Uterus (tissue), 4 donors: Measurements from ENCODE around the gene HLTF. TPM values are rescaled to one million over a fixed set of nuclear protein-coding genes. Genes with fewer than 3 reads are reported as not detected.

ENCODE experiments used
- DNase-seq, 2 donors: peaks; one replicate each; pipeline ENCODE4 v3.0.0-alpha.2; 2019 to 2020
- H3K27ac ChIP-seq, 2 donors: fragments of 200-600 bp; sonication (generic); 1 replicate in 1 of 2; 2 replicates in 1 of 2; pipeline ENCODE4 v1.5.1; 2016 to 2018
- H3K27me3 ChIP-seq, 2 donors: fragments of 200-600 bp; sonication (generic); one replicate each; pipeline ENCODE4 v1.5.1; 2018 to 2019; ENCODE audit warnings: control low read depth in 1 of 2
- H3K36me3 ChIP-seq, 2 donors: fragments of 200-600 bp; sonication (generic); one replicate each; pipeline ENCODE4 v1.5.1; 2019; ENCODE audit warnings: control low read depth in 1 of 2
- H3K4me1 ChIP-seq, 2 donors: fragments of 200-600 bp; sonication (generic); one replicate each; pipeline ENCODE4 v1.5.1; 2018 to 2019; ENCODE audit warnings: control low read depth in 1 of 2
- H3K4me3 ChIP-seq, 2 donors: fragments of 200-600 bp; sonication (generic); 1 replicate in 1 of 2; 2 replicates in 1 of 2; pipeline ENCODE4 v1.5.1; 2018 to 2019; ENCODE audit warnings: mild to moderate bottlenecking in 1 of 2
- H3K9me3 ChIP-seq, 2 donors: fragments of 200-600 bp; sonication (generic); one replicate each; pipeline ENCODE4 v1.5.1; 2019; ENCODE audit warnings: control low read depth in 1 of 2
- POLR2A ChIP-seq, 2 donors: fragments of 450-650 bp; IDR thresholded peaks; one replicate each; pipeline ENCODE4 v1.6.1; 2016; ENCODE audit warnings: antibody characterized with exemption in 2 of 2, mild to moderate bottlenecking in 1 of 2, moderate library complexity in 1 of 2
- intact Hi-C: fragments of 100-400 bp; cut with DNase I; formaldehyde crosslinking; loops from one replicate; pipeline ENCODE4 v1.15.1; 2023; ENCODE audit warnings: low total_unique reads
- total RNA-seq, 4 donors: library from RNA; depleted of rRNA in 3 of 4; stranded (reverse); fragments of >200 nt in 3 of 4; gene quantifications; one replicate each; pipeline versions ENCODE4 v1.1.0 to v1.2.4, GENCODE V29; 2014 to 2023
- TF ChIP-seq, protein P1 (sequence below), 4 experiments: fragments of 200-600 bp in 2 of 4; fragments of 450-650 bp in 2 of 4; sonication (generic) in 2 of 4; IDR thresholded peaks; one replicate each; pipeline ENCODE4 v1.5.1; 2016 to 2019; ENCODE audit warnings: antibody characterized with exemption in 4 of 4, mild to moderate bottlenecking in 2 of 4, moderate library complexity in 1 of 4
- donor health status: DM: yes; HTN: yes; CAD: no.

The HLTF gene, protein sequence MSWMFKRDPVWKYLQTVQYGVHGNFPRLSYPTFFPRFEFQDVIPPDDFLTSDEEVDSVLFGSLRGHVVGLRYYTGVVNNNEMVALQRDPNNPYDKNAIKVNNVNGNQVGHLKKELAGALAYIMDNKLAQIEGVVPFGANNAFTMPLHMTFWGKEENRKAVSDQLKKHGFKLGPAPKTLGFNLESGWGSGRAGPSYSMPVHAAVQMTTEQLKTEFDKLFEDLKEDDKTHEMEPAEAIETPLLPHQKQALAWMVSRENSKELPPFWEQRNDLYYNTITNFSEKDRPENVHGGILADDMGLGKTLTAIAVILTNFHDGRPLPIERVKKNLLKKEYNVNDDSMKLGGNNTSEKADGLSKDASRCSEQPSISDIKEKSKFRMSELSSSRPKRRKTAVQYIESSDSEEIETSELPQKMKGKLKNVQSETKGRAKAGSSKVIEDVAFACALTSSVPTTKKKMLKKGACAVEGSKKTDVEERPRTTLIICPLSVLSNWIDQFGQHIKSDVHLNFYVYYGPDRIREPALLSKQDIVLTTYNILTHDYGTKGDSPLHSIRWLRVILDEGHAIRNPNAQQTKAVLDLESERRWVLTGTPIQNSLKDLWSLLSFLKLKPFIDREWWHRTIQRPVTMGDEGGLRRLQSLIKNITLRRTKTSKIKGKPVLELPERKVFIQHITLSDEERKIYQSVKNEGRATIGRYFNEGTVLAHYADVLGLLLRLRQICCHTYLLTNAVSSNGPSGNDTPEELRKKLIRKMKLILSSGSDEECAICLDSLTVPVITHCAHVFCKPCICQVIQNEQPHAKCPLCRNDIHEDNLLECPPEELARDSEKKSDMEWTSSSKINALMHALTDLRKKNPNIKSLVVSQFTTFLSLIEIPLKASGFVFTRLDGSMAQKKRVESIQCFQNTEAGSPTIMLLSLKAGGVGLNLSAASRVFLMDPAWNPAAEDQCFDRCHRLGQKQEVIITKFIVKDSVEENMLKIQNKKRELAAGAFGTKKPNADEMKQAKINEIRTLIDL
- total RNA-seq, result 10 to 100 TPM; 21.5 to 80.1 (median 38.0) TPM

GRCh38 chr3:149086232-149086988 lies at the start of gene HLTF:
Gene HLTF (minus strand): TSS chr3:149086533. CDS start chr3:149086336, 197 bp downstream.
- H3K4me3 ChIP-seq, result peak within 1 kb of the TSS; percentile 73 to 79
- H3K27ac ChIP-seq, result peak within 1 kb of the TSS; percentile 74 to 77
- TF ChIP-seq, protein P1, sequence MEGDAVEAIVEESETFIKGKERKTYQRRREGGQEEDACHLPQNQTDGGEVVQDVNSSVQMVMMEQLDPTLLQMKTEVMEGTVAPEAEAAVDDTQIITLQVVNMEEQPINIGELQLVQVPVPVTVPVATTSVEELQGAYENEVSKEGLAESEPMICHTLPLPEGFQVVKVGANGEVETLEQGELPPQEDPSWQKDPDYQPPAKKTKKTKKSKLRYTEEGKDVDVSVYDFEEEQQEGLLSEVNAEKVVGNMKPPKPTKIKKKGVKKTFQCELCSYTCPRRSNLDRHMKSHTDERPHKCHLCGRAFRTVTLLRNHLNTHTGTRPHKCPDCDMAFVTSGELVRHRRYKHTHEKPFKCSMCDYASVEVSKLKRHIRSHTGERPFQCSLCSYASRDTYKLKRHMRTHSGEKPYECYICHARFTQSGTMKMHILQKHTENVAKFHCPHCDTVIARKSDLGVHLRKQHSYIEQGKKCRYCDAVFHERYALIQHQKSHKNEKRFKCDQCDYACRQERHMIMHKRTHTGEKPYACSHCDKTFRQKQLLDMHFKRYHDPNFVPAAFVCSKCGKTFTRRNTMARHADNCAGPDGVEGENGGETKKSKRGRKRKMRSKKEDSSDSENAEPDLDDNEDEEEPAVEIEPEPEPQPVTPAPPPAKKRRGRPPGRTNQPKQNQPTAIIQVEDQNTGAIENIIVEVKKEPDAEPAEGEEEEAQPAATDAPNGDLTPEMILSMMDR (IDR thresholded peaks at IDR 0.05), result no peak
- TF ChIP-seq POLR2A (IDR thresholded peaks at IDR 0.05), result peak; percentile 64 to 66
- intact Hi-C loops, result no loop called here
- peaks cover 0 to 8% of the 10 kb centered on the region in 2 donors for H3K4me1 ChIP-seq
- H3K36me3 ChIP-seq, result no peaks in the 10 kb centered on the region
- no peaks in the 10 kb centered on the region for H3K27me3 ChIP-seq
- peak; percentile 93 to 95 for DNase-seq
- H3K9me3 ChIP-seq, result no peaks in the 10 kb centered on the region

DNA sequence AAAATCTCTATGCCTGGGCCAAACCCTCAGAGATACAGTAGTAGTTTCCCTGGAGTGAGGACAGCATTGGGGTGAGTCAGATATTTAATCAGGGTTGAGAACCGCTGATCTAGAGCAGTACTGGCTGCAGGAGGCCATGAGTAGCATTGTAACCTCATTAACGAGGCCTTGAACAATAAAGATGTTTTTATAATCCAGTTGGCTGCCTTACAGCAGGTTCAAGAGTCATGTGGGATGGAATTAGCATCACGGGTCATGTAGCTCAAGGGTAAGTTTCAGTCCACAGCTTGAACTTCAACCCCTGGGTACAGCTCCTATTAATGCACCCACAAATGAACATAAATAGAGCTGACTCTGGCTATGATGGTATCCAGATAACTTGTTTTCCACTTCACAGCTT lies 48.2 kb upstream of the HLTF start:
- intact Hi-C loops, result no loop called here
- no peaks in the 10 kb centered on the region for H3K27me3 ChIP-seq
- no peak overlapping the region for H3K4me3 ChIP-seq
- no peaks in the 10 kb centered on the region for H3K9me3 ChIP-seq
- H3K36me3 ChIP-seq, result no peaks in the 10 kb centered on the region
- no peak for TF ChIP-seq POLR2A (IDR thresholded peaks at IDR 0.05)
- TF ChIP-seq, protein P1 (IDR thresholded peaks at IDR 0.05), result no peak
- H3K27ac ChIP-seq, result peak overlapping the region; percentile 63 to 68
- DNase-seq, result peak in 1 of 2 donors; percentile 39
- peaks cover 0 to 15% of the 10 kb centered on the region in 2 donors for H3K4me1 ChIP-seq

DNA sequence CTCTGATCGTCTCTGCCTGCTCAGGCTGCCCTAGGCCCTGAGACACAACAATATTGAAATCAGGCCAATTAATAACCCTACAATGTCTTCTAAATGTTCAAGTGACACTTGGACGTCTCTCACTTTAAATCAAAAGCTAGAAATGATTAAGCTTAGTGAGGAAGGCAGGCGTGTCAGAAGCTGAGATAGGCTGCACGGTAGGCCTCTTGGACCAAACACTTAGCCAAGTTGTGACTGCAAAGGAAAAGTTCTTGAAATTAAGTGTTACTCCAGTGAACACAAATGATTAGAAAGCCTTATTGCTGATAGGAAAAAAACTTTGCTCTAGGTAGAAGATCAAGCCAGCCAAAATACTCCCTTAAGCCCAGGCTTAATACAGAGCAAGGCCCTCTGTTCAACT lies 45.3 kb upstream of the HLTF start:
- H3K27ac ChIP-seq, result peak overlapping the region; percentile 91

DNA sequence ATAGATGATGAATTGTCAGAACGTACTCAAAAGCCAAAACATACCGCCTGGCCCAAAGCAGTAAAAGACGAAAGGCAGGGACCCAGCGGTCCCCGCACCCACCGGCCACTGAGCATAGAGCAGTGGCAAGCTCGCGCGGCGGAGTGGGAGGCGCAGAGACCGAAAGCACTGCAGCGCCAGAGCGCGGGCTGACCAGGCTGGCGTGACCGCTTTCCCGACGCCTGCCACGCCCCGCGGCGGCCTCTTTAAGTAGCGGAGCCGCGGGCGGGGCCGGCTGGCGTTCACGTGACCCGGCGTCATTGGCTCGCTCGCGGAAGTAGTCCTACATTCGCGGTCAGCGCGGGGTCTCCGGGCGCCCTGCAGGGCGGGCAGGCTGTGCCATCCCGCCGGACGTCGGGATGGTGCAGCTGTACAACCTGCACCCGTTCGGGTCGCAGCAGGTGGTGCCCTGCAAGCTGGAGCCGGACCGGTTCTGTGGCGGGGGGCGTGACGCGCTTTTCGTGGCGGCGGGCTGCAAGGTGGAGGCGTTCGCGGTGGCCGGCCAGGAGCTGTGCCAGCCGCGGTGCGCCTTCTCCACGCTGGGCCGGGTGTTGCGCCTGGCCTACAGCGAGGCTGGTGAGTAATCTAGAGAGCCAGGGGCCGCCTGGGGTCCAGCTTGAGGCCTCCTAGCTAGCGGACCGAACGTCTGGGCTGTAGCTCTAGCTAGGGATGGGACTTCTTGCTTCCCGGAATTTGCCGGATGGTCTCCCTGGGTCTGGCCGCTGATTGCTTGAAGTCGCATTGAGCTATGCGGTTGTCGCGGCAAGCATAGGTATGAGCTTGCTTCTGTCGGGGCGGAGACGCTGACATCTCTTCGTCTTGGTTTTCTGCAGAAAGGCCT lies 43.2 kb upstream of the HLTF start, which contains the start of gene HPS3:
Gene HPS3, plus strand, starts transcription at position 313 of the 880 bp plus-strand sequence. Its CDS starts 86 bp downstream, at position 399.
- peak; percentile 90 to 91 for DNase-seq
- TF ChIP-seq POLR2A (IDR thresholded peaks at IDR 0.05), result peak; percentile 96 to 99
- TF ChIP-seq, protein P1 (IDR thresholded peaks at IDR 0.05), result peak in 3 of 4 experiments; percentile 10 to 36 (median 26)
- Histone ChIP-seq H3K27ac (peak within 1 kb of the TSS; percentile 91), H3K27me3 (no peaks in the 10 kb centered on the region), H3K9me3 (no peaks in the 10 kb centered on the region), H3K4me1 (peaks cover 0 to 9% of the 10 kb centered on the region in 2 donors), H3K36me3 (no peaks in the 10 kb centered on the region), H3K4me3 (peak within 1 kb of the TSS; percentile 76 to 88)
- intact Hi-C loops, result no loop called here

More for the DNA sequence above, 45.3 kb upstream of the HLTF start:
- intact Hi-C loops, result no loop called here
- H3K4me3 ChIP-seq, result no peak overlapping the region
- peaks cover 0 to 15% of the 10 kb centered on the region in 2 donors for H3K4me1 ChIP-seq
- H3K27me3 ChIP-seq, result no peaks in the 10 kb centered on the region
- no peaks in the 10 kb centered on the region for H3K36me3 ChIP-seq
- no peak for DNase-seq
- no peaks in the 10 kb centered on the region for H3K9me3 ChIP-seq
- TF ChIP-seq, protein P1 (IDR thresholded peaks at IDR 0.05), result no peak
- no peak for TF ChIP-seq POLR2A (IDR thresholded peaks at IDR 0.05)
